SK-N-MC (cell line): Measurements from ENCODE around the gene IGLL1.

ENCODE experiments used
- DNase-seq: peaks from one replicate; pipeline ENCODE4 v3.0.0-alpha.2; 2011; ENCODE audit warnings: low read depth, low spot score
- H3K27ac ChIP-seq: fragments of 200-600 bp; sonication (generic); 2 replicates; pipeline ENCODE4 v1.5.1; 2016; ENCODE audit warnings: mixed run types
- H3K36me3 ChIP-seq: fragments of 200-600 bp; sonication (generic); 2 replicates; pipeline ENCODE4 v1.6.1; 2017; ENCODE audit warnings: antibody characterized with exemption, low read length, mixed read lengths; ENCODE audit not compliant: insufficient read depth
- H3K4me3 ChIP-seq: fragments of 200-600 bp; sonication (generic); 2 replicates; pipeline ENCODE4 v1.5.1; 2016
- H3K9ac ChIP-seq: fragments of 200-600 bp; sonication (generic); 2 replicates; pipeline ENCODE4 v1.8.0; 2017; ENCODE audit warnings: mixed run types, mixed read lengths; ENCODE audit not compliant: insufficient read length
- H3K9me3 ChIP-seq: fragments of 200-600 bp; sonication (generic); 2 replicates; pipeline ENCODE4 v1.6.1; 2017; ENCODE audit warnings: low read depth, mild to moderate bottlenecking, antibody characterized with exemption, low read length, moderate library complexity, mixed read lengths
- EZH2 ChIP-seq: fragments of 200-600 bp; sonication (generic); IDR thresholded peaks from one replicate; pipeline ENCODE4 v1.6.1; 2017; ENCODE audit warnings: antibody characterized with exemption
- FOXP2 ChIP-seq: optimal IDR thresholded peaks from 2 replicates; pipeline ENCODE3; 2011; ENCODE audit warnings: mild to moderate bottlenecking, moderate library complexity; ENCODE audit not compliant: insufficient read depth; ENCODE audit errors: extremely low read length, control extremely low read depth
- POLR2AphosphoS5 ChIP-seq: IDR thresholded peaks from 2 replicates; pipeline ENCODE4 v1.6.1; 2012; ENCODE audit warnings: mild to moderate bottlenecking, low read depth, low read length, borderline replicate concordance

Gene IGLL1

GRCh38 chr22:23556026-23556620 is 24.0 kb downstream of the IGLL1 start:
- DNase-seq: no peak
- no peak for TF ChIP-seq POLR2AphosphoS5
- TF ChIP-seq FOXP2: no peak
- no peak for TF ChIP-seq EZH2
- no peaks in the 10 kb centered on the region for H3K9me3 ChIP-seq

GRCh38 chr22:23555118-23555517 is 25.0 kb downstream of the IGLL1 start:
- Histone ChIP-seq H3K9ac (no peak overlapping the region), H3K4me3 (no peak overlapping the region), H3K36me3 (no peaks in the 10 kb centered on the region), H3K9me3 (no peaks in the 10 kb centered on the region), H3K27ac (no peak overlapping the region)
- TF ChIP-seq EZH2 (no peak), POLR2AphosphoS5 (no peak), FOXP2 (no peak)
- DNase-seq: no peak

More at GRCh38 chr22:23556026-23556620, 24.0 kb downstream of the IGLL1 start:
- H3K36me3 ChIP-seq: no peaks in the 10 kb centered on the region
- H3K4me3 ChIP-seq: no peak overlapping the region
- H3K27ac ChIP-seq: no peak overlapping the region
- H3K9ac ChIP-seq: no peak overlapping the region

DNA sequence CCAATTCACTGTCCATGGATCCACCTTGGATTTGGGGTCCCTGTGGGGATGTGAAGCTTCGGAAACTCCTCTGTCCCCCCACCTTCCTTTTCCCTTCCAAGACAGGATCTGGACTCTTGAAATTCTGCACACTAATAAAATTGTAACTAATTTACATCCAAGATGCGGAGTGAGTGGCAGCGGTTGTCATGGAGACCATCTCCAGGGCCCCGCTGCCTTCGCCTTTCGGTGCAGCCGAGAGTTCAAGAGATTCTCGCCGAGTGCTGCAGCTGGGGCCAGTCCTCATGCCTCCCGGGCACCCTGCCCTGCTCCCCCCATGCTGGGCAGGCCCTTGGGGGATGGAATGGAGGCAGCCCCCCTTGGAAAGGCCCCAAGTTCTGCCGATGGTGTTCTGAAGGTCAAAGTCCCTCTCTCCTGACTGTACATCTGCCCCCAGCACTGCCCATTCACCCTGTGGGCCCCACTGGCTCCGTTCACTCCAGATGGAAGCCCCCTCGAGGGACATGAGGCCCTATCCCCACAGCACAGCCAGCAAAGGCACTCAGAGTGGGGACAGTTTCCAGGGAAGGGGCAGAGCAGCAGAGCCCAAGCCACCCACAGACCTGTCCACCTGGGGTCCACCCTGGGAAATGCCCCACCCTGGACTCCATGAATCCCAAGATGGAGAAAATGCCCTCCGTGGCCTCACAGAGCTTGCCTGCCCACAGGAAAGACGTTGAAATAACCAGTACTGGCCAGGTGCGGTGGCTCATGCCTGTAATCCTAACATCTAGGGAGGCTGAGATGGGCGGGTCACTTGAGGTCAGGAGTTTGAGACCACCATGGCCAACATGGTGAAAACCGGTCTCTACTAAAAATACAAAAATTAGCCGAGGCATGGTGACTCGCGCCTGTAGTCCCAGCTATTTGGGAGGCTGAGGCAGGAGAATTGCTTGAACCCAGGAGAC is 25.9 kb downstream of the IGLL1 start:
- H3K27ac ChIP-seq: no peak overlapping the region
- H3K36me3 ChIP-seq: no peaks in the 10 kb centered on the region
- H3K4me3 ChIP-seq: no peak overlapping the region
- DNase-seq: no peak
- H3K9me3 ChIP-seq: no peaks in the 10 kb centered on the region
- TF ChIP-seq EZH2: no peak
- TF ChIP-seq POLR2AphosphoS5: no peak
- no peak for TF ChIP-seq FOXP2
- no peak overlapping the region for H3K9ac ChIP-seq

GRCh38 chr22:23553438-23553837 is 26.7 kb downstream of the IGLL1 start:
- no peak for DNase-seq
- Histone ChIP-seq H3K9me3 (no peaks in the 10 kb centered on the region), H3K27ac (no peak overlapping the region), H3K9ac (no peak overlapping the region), H3K4me3 (no peak overlapping the region), H3K36me3 (no peaks in the 10 kb centered on the region)
- TF ChIP-seq EZH2: no peak
- TF ChIP-seq POLR2AphosphoS5: no peak
- no peak for TF ChIP-seq FOXP2

- TF ChIP-seq FOXP2: no peak
- no peak for TF ChIP-seq POLR2AphosphoS5
- TF ChIP-seq EZH2: no peak
- Histone ChIP-seq H3K27ac (no peak overlapping the region), H3K36me3 (no peaks in the 10 kb centered on the region), H3K9me3 (no peaks in the 10 kb centered on the region), H3K4me3 (no peak overlapping the region), H3K9ac (no peak overlapping the region)
- no peak for DNase-seq
Measured at GRCh38 chr22:23552573-23552972, 27.5 kb downstream of the IGLL1 start.

- DNase-seq: no peak
- no peak overlapping the region for H3K27ac ChIP-seq
- no peak for TF ChIP-seq POLR2AphosphoS5
- TF ChIP-seq EZH2: no peak
- no peak for TF ChIP-seq FOXP2
Measured at GRCh38 chr22:23551385-23551784, 28.7 kb downstream of the IGLL1 start.

GRCh38 chr22:23550049-23550650 is 29.9 kb downstream of the IGLL1 start:
- TF ChIP-seq EZH2 (no peak), POLR2AphosphoS5 (no peak), FOXP2 (no peak)
- Histone ChIP-seq H3K9me3 (no peaks in the 10 kb centered on the region), H3K9ac (no peak overlapping the region), H3K27ac (no peak overlapping the region), H3K36me3 (no peaks in the 10 kb centered on the region), H3K4me3 (no peak overlapping the region)
- DNase-seq: no peak

More at GRCh38 chr22:23551385-23551784, 28.7 kb downstream of the IGLL1 start:
- Histone ChIP-seq H3K9me3 (no peaks in the 10 kb centered on the region), H3K36me3 (no peaks in the 10 kb centered on the region), H3K9ac (no peak overlapping the region), H3K4me3 (no peak overlapping the region)

GRCh38 chr22:23549198-23549595 is 30.9 kb downstream of the IGLL1 start:
- H3K27ac ChIP-seq: no peak overlapping the region
- TF ChIP-seq EZH2 (no peak), POLR2AphosphoS5 (no peak), FOXP2 (no peak)
- H3K9me3 ChIP-seq: no peaks in the 10 kb centered on the region
- no peak for DNase-seq
- H3K9ac ChIP-seq: no peak overlapping the region
- H3K4me3 ChIP-seq: no peak overlapping the region
- no peaks in the 10 kb centered on the region for H3K36me3 ChIP-seq

DNA sequence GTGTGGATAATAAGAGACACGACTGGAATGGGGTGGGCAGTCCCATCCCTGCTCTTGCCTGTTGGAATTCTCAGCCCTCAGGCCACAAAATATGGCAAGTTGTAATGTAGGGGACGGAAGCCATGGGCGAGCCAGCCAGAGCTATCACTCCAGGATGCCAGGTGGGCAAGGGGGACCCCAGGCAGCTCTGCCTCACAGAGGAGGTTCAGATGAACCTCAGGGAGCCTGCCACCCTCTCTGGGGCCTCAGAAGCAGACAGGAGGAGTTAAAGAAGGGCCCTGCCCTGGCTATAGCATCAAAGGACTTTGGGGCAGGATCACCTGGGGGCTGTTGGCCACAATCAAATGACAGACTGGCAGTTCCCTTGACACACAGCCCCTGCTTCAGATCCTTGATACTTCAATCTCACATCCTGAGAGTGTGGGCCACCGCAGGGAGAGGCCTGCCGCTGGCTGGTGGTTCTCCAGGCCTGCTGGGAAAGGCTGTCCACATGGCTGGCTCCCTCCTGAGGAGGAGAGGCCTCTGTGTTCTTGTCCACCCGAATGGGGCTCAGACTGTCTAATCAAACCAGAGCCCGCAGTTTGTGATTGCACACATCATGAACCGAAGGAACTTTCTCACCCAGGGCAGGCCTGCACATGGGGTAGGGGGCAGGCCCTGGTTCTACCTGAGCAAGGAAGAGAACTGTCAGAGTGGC is 31.4 kb downstream of the IGLL1 start:
- H3K27ac ChIP-seq: no peak overlapping the region
- no peaks in the 10 kb centered on the region for H3K36me3 ChIP-seq
- DNase-seq: no peak
- no peaks in the 10 kb centered on the region for H3K9me3 ChIP-seq
- TF ChIP-seq EZH2 (no peak), POLR2AphosphoS5 (no peak), FOXP2 (no peak)
- no peak overlapping the region for H3K4me3 ChIP-seq
- H3K9ac ChIP-seq: no peak overlapping the region
